Caco-2 (cell line): ENCODE measurements around the gene ACAA1. TPM values are rescaled to one million over a fixed set of nuclear protein-coding genes. Genes with fewer than 3 reads are reported as not detected.

Experiments
- BruUV-seq: library from RNA; stranded (reverse); fragments of 400-500 nt; replicated peaks from 2 replicates; lab custom pipeline; 2021; lab: Mats Ljungman, UMichigan
- CTCF ChIA-PET: fragments of 300-600 bp; sonication (Branson Sonifier 250); formaldehyde crosslinking; loops from one replicate; lab custom pipeline; 2022; ENCODE audit warnings: antibody characterized with exemption; lab: Charles Lee
- POLR2A ChIA-PET: fragments of 300-600 bp; sonication (Branson Sonifier 250); formaldehyde crosslinking; loops from one replicate; lab custom pipeline; 2022; ENCODE audit warnings: antibody characterized with exemption; lab: Charles Lee
- DNase-seq, 2 experiments: peaks; one replicate each; pipeline versions ENCODE4 v3.0.0 to v3.0.0-alpha.2; 2020 to 2022
- H3K27me3 ChIP-seq: replicated peaks from 2 replicates; pipeline ENCODE4 v1.6.0; 2011; ENCODE audit warnings: low read length; ENCODE audit not compliant: control insufficient read depth, insufficient read depth
- H3K36me3 ChIP-seq: 2 replicates; pipeline ENCODE4 v1.5.1; 2011; ENCODE audit warnings: low read length; ENCODE audit not compliant: control insufficient read depth, insufficient read depth
- H3K4me1 ChIP-seq: fragments of 250-450 bp; sonication (Bioruptor Pico); 2 replicates; pipeline ENCODE4 v1.5.1; 2020; ENCODE audit warnings: mild to moderate bottlenecking
- H3K4me3 ChIP-seq: 2 replicates; pipeline ENCODE4 v1.5.1; 2011; ENCODE audit warnings: low read depth, mild to moderate bottlenecking, control low read depth, low read length
- H3K9me3 ChIP-seq: fragments of 250-450 bp; sonication (Bioruptor Pico); 2 replicates; pipeline ENCODE4 v1.5.1; 2020; ENCODE audit warnings: mild to moderate bottlenecking, moderate library complexity
- H3K27ac Mint-ChIP-seq: one replicate; pipeline ENCODE4 v1.8.0; 2022; ENCODE audit warnings: mixed read lengths; ENCODE audit not compliant: unreplicated experiment
- H3K27me3 Mint-ChIP-seq: one replicate; pipeline ENCODE4 v1.8.0; 2022; ENCODE audit warnings: mixed read lengths; ENCODE audit not compliant: insufficient read depth, unreplicated experiment
- H3K36me3 Mint-ChIP-seq: one replicate; pipeline ENCODE4 v1.8.0; 2022; ENCODE audit warnings: mild to moderate bottlenecking, mixed read lengths; ENCODE audit not compliant: insufficient read depth, unreplicated experiment
- H3K4me1 Mint-ChIP-seq: one replicate; pipeline ENCODE4 v1.8.0; 2022; ENCODE audit warnings: low read depth, mixed read lengths; ENCODE audit not compliant: unreplicated experiment
- H3K4me3 Mint-ChIP-seq: one replicate; pipeline ENCODE4 v1.8.0; 2022; ENCODE audit warnings: mild to moderate bottlenecking, moderate library complexity, mixed read lengths; ENCODE audit not compliant: unreplicated experiment
- H3K9me3 Mint-ChIP-seq: one replicate; pipeline ENCODE4 v1.8.0; 2022; ENCODE audit warnings: mixed read lengths; ENCODE audit not compliant: unreplicated experiment
- CTCF ChIP-seq, 2 experiments: fragments of 200-600 bp in 1 of 2; IDR thresholded peaks; 1 replicate in 1 of 2; 2 replicates in 1 of 2; pipeline versions ENCODE4 v1.5.1 to v1.8.0; 2011 to 2022; ENCODE audit warnings: antibody characterized with exemption in 1 of 2, control low read depth in 1 of 2, inconsistent platforms in 1 of 2, low read depth in 1 of 2, low read length in 1 of 2, mild to moderate bottlenecking in 1 of 2, moderate library complexity in 1 of 2; ENCODE audit not compliant: insufficient read depth in 1 of 2, severe bottlenecking in 1 of 2, unreplicated experiment in 1 of 2
- intact Hi-C: fragments of 100-400 bp; cut with micrococcal nuclease; formaldehyde crosslinking; loops from one replicate; pipeline ENCODE4 v1.10.0; 2022; ENCODE audit not compliant: unreplicated experiment
- total RNA-seq: library from RNA; stranded (reverse); gene quantifications from 2 replicates; pipeline ENCODE4 v1.2.3, GENCODE V29; 2022

ACAA1 gene
- total RNA-seq, 1 experiment from 2014 or later = 139 TPM

- no peak for DNase-seq
- ChIA-PET POLR2A (no interaction called here), CTCF (no interaction called here)
- no peak for TF ChIP-seq CTCF (IDR thresholded peaks at IDR 0.05; ENCODE audit: insufficient read depth in 1 of 2, low read depth in 1 of 2, low read length in 1 of 2, severe bottlenecking in 1 of 2, unreplicated experiment in 1 of 2)
- BruUV-seq = no TSS peak
- no peaks in the 10 kb centered on the region for H3K36me3 ChIP-seq
- H3K36me3 Mint-ChIP-seq = no peaks in the 10 kb centered on the region
- no peak overlapping the region for H3K27ac Mint-ChIP-seq
- peaks cover 9% of the 10 kb centered on the region; the same call in 1 of the 2 replicates for H3K9me3 ChIP-seq
- no peaks in the 10 kb centered on the region for H3K27me3 ChIP-seq
- peaks cover 5% of the 10 kb centered on the region for H3K27me3 Mint-ChIP-seq
- no peaks in the 10 kb centered on the region for H3K4me1 ChIP-seq
- intact Hi-C loops = no loop called here
- H3K4me1 Mint-ChIP-seq = peaks cover 13% of the 10 kb centered on the region
- no peak overlapping the region for H3K4me3 Mint-ChIP-seq
- peaks cover 17% of the 10 kb centered on the region for H3K9me3 Mint-ChIP-seq
- H3K4me3 ChIP-seq = no peak overlapping the region
These were observed 34.5 kb downstream of the ACAA1 start for GRCh38 chr3:38102444-38102814.

- DNase-seq = no peak
- Histone ChIP-seq H3K27me3 (no peaks in the 10 kb centered on the region), H3K4me1 (no peaks in the 10 kb centered on the region), H3K36me3 (no peaks in the 10 kb centered on the region), H3K4me3 (no peak overlapping the region), H3K9me3 (peaks cover 9% of the 10 kb centered on the region; the same call in 1 of the 2 replicates)
- ChIA-PET POLR2A (no interaction called here), CTCF (no interaction called here)
- Mint-ChIP-seq H3K9me3 (peaks cover 17% of the 10 kb centered on the region), H3K36me3 (no peaks in the 10 kb centered on the region), H3K27me3 (peaks cover 5% of the 10 kb centered on the region), H3K4me3 (no peak overlapping the region), H3K27ac (no peak overlapping the region), H3K4me1 (peaks cover 13% of the 10 kb centered on the region)
- BruUV-seq = no TSS peak
- intact Hi-C loops = no loop called here
- TF ChIP-seq CTCF (IDR thresholded peaks at IDR 0.05; ENCODE audit: insufficient read depth in 1 of 2, low read depth in 1 of 2, low read length in 1 of 2, severe bottlenecking in 1 of 2, unreplicated experiment in 1 of 2) = no peak
These were observed 35.0 kb downstream of the ACAA1 start for GRCh38 chr3:38101811-38102443.

GRCh38 chr3:38100498-38100897, 36.4 kb downstream of the ACAA1 start:
- intact Hi-C loops = no loop called here
- H3K4me3 Mint-ChIP-seq = no peak overlapping the region
- H3K36me3 Mint-ChIP-seq = no peaks in the 10 kb centered on the region
- no peak for DNase-seq
- Histone ChIP-seq H3K9me3 (peaks cover 5% of the 10 kb centered on the region; the same call in 1 of the 2 replicates), H3K27me3 (no peaks in the 10 kb centered on the region), H3K36me3 (no peaks in the 10 kb centered on the region), H3K4me1 (no peaks in the 10 kb centered on the region), H3K4me3 (no peak overlapping the region)
- peaks cover 13% of the 10 kb centered on the region for H3K4me1 Mint-ChIP-seq
- BruUV-seq = no TSS peak
- H3K27ac Mint-ChIP-seq = no peak overlapping the region
- POLR2A ChIA-PET = no interaction called here
- H3K27me3 Mint-ChIP-seq = peaks cover 4% of the 10 kb centered on the region
- peaks cover 11% of the 10 kb centered on the region for H3K9me3 Mint-ChIP-seq
- CTCF ChIA-PET = no interaction called here
- no peak for TF ChIP-seq CTCF (IDR thresholded peaks at IDR 0.05; ENCODE audit: insufficient read depth in 1 of 2, low read depth in 1 of 2, low read length in 1 of 2, severe bottlenecking in 1 of 2, unreplicated experiment in 1 of 2)
